ENCODE data around the gene AGXT2. TPM values are rescaled to one million over a fixed set of nuclear protein-coding genes. Genes with fewer than 3 reads are reported as not detected.

The AGXT2 gene
- total RNA-seq, 1 experiment from 2014 or later = not detected

DNA sequence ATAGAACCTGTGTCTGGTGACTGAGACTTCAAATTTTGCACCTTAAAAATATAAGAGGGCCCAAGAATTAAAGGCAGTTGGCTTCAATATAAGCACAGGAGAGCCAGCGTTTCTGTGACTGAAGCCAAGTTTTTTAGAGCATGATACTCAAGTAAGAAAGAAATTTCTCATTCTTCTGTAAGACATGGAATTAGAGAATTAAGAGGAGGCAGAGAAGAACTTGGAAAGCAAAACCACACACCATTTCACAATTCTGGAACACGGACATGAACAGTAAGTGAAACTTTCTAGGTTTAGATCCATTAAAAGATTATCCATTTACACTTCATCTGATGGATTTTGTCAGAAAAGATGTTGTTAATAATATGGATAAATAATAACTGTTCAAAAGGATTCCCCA is 8.9 kb upstream of the AGXT2 start:
- Histone ChIP-seq H4K5ac (ENCODE audit: insufficient read length, low read depth, low read length) (no peak overlapping the region), H3K18ac (ENCODE audit: insufficient read length, low read depth, low read length) (no peak overlapping the region), H4K20me1 (ENCODE audit: control insufficient read depth, insufficient read depth, insufficient read length) (no peaks in the 10 kb centered on the region), H2BK15ac (ENCODE audit: low read depth, low read length) (no peak overlapping the region), H4K91ac (ENCODE audit: insufficient read length, low read depth, low read length) (no peak overlapping the region), H2BK20ac (ENCODE audit: low read depth, low read length, poor library complexity, severe bottlenecking) (no peak overlapping the region), H3T11ph (ENCODE audit: low read length) (no peak overlapping the region), H2BK5ac (ENCODE audit: insufficient read length, low read length) (no peak overlapping the region), H3K79me1 (ENCODE audit: insufficient read depth, low read depth, low read length, poor library complexity, severe bottlenecking) (no peaks in the 10 kb centered on the region), H3K27ac (ENCODE audit: insufficient read length, low read depth, low read length) (no peak overlapping the region), H3K79me2 (ENCODE audit: insufficient read depth, low read length) (no peaks in the 10 kb centered on the region), H3K23me2 (ENCODE audit: insufficient read length, low read depth, low read length, poor library complexity, severe bottlenecking) (no peaks in the 10 kb centered on the region), H2BK120ac (ENCODE audit: low read depth, low read length, poor library complexity, severe bottlenecking) (no peak overlapping the region), H3K23ac (ENCODE audit: insufficient read length, low read depth, low read length) (no peak overlapping the region), H2AFZ (ENCODE audit: low read length) (no peak overlapping the region), H3K9me3 (ENCODE audit: control insufficient read depth, low read depth, low read length) (no peaks in the 10 kb centered on the region), H3K4me1 (ENCODE audit: insufficient read depth, low read length) (peaks cover 3% of the 10 kb centered on the region; the same call in 1 of the 2 replicates), H3K4ac (ENCODE audit: low read depth, low read length) (no peak overlapping the region), H3K9ac (ENCODE audit: extremely low read depth, insufficient read length, low read length) (no peak overlapping the region), H2AK5ac (ENCODE audit: insufficient read length, low read length) (no peak overlapping the region), H2BK12ac (ENCODE audit: insufficient read length, low read depth, low read length) (no peak overlapping the region), H3K27me3 (ENCODE audit: insufficient read depth, low read length) (no peaks in the 10 kb centered on the region), H3K56ac (ENCODE audit: insufficient read length, low read depth, low read length) (no peak overlapping the region), H3K4me2 (ENCODE audit: insufficient read depth, insufficient read length, low read length) (no peak overlapping the region), H4K8ac (replicated peaks; ENCODE audit: insufficient read length, low read depth, low read length) (no peak overlapping the region), H3K14ac (ENCODE audit: insufficient read depth, low read length) (no peak overlapping the region)
- no CpG with 5 or more reads among the region's 2 CpGs for WGBS (ENCODE audit: extremely low coverage, insufficient read length, low lambda C conversion rate)
- Mint-ChIP-seq H3K27ac (0 out of 7 replicates have a peak overlapping the region, but pooled peaks of 1 of the 3 experiments have one; percentile 49), H3K9me3 (no peaks in the 10 kb centered on the region), H3K4me1 (peaks cover 10 to 20% of the 10 kb centered on the region in 2 experiments), H3K36me3 (ENCODE audit: insufficient read depth in 1 of 3, low read depth in 3 of 3) (no peaks in the 10 kb centered on the region), H3K4me3 (no peak overlapping the region), H3K27me3 (ENCODE audit: low read depth) (no peaks in the 10 kb centered on the region)
- TF ChIP-seq CTCF (conservative IDR thresholded peaks at IDR 0.05) = no peak
- DNase-seq = no peak

All from H9 (cell line).